Non-pigmented ciliary epithelial cell (primary cell): ENCODE results near the gene ZNF213.
A peak's percentile ranks its signal among the peaks of the same experiment; 100 is the strongest.

ENCODE experiments used
- DNase-seq: peaks from one replicate; pipeline ENCODE4 v3.0.0-alpha.2; 2010; ENCODE audit warnings: low read depth

Gene ZNF213, protein sequence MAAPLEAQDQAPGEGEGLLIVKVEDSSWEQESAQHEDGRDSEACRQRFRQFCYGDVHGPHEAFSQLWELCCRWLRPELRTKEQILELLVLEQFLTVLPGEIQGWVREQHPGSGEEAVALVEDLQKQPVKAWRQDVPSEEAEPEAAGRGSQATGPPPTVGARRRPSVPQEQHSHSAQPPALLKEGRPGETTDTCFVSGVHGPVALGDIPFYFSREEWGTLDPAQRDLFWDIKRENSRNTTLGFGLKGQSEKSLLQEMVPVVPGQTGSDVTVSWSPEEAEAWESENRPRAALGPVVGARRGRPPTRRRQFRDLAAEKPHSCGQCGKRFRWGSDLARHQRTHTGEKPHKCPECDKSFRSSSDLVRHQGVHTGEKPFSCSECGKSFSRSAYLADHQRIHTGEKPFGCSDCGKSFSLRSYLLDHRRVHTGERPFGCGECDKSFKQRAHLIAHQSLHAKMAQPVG

GRCh38 chr16:3134338-3135125 is at the start of gene ZNF213:
Gene ZNF213, plus strand, starts transcription at chr16:3135029. Its CDS starts 2,252 bp downstream, at chr16:3137281.
- DNase-seq, result peak; percentile 89

DNA sequence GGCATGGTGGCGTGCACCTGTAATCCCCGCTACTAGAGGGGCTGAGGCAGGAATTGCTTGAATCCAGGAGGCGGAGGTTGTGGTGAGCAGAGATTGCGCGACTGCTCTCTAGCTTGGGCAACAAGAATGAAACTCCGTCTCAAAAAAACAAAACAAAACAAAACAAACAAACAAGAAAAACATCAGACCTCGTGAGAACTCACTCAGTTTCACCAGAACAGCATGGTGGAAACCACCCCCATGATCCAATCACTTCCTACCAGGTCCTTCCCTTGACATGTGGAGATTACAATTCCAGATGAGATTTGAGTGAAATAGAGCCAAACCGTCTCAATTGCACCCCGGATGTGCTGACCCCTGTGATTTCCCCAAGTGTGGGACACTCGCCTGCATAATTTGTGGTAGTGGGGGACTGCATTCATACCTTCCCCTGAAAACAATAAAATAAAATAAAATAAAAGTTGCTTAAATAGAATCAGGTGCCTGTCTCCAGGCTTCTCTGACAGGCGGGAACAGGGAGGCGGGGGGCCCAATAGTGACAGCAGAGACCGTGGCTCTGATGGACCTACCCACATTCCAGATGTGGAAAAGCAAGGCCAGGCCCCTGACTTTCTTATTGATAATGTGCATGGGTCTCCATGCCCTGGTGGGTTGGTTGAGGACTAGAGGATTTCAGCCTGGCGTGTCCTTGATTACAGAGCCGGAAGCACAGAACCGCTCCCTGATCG is 48.8 kb upstream of the ZNF213 start:
- DNase-seq, result no peak

GRCh38 chr16:3086596-3087242 is 48.1 kb upstream of the ZNF213 start:
- no peak for DNase-seq

GRCh38 chr16:3087243-3088235 is 47.3 kb upstream of the ZNF213 start:
- no peak for DNase-seq

GRCh38 chr16:3088450-3088849 is 46.4 kb upstream of the ZNF213 start:
- no peak for DNase-seq

GRCh38 chr16:3088925-3089716 is 45.7 kb upstream of the ZNF213 start:
- DNase-seq, result no peak

GRCh38 chr16:3089717-3090592 is 44.9 kb upstream of the ZNF213 start:
- DNase-seq, result no peak

DNA sequence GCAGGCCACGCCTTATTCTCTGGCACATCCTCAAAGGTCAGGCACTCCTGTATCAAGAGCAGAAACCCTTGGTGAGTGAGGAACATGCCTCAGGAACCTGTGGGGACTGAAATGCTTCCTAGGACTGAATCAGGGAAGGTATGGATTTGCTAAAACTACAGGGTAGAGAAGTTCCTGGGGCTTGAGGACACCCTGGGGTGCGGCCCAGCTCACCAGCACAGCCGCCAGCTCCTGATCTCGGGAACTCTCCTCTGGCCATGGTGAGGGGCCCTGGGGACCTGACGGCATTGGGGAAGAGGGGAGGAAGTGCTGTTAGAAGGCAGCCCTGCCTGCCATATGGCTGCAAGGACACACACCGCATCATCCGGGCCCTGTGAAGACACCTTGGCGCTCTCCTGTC is 43.3 kb upstream of the ZNF213 start:
- DNase-seq, result no peak

- DNase-seq, result no peak
Observed at GRCh38 chr16:3092501-3092941, 42.3 kb upstream of the ZNF213 start.

DNA sequence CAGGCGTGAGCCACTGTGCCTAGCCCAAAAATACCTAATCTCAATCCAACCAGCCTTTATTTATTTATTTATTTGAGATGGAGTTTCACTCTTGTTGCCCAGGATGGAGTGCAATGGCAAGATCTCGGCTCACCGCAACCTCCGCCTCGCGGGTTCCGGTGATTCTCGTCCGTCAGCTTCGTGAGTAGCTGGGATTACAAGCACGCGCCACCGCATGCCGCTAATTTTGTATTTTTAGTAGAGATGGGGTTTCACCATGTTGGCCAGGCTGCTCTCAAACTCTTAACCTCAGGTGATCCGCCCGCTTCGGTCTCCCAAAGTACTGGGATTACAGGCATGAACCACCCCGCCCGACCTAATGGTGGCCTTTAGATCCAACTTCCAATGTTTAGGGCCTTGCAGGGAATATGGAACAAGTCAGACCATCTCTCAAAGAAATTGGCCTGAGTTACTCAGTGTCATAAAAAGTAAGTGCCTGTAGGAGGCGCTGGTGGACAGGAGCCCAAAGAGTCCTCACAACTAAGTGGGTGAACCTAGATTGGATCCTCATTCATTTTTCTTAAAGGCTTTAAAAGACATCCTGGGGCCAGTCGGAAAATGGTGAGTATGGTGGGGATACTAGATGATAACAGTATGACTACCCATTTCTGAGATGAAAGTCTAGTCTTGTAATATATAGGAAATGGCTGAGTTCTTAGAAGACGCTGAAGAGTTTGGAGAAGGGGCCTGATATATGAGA is 40.4 kb upstream of the ZNF213 start:
- no peak for DNase-seq

DNA sequence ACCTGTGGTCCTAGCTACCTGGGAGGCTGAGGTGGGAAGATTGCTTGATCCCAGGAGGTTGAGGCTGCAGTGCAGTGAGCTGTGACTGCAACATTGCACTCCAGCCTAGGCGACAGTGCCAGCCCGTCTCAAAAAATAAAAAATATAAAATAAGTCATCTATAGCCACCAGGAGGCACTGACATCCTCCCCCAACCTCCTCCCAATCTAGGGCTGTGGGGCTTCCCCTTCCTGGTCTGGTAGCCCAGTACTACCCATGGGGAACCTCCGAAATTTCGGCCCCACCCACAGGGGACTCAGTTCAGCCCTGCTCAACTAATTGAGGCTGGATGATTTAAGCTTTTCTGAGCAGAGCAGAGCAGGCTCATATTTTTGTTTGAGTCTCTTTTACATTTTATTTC is 39.0 kb upstream of the ZNF213 start:
- no peak for DNase-seq

DNA sequence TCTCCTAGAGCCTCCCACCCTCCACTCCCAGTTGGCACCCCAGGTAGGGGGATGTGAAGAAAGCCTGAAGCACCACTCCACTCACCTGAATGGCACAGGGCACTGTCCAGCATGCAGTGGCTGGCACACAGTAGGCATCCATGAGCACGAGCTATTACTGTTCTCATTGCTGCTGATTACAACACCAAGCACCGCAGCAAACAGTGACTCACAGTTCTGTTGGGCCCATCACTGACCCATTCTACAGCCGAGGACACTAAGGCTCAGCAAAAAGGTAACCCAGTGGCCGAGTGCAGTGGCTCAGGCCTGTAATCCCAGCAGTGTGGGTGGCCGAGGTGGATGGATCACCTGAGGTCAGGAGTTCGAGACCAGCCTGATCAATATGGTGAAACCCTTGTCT is 38.5 kb upstream of the ZNF213 start:
- DNase-seq, result no peak

GRCh38 chr16:3097266-3097665 is 37.6 kb upstream of the ZNF213 start:
- DNase-seq, result no peak

GRCh38 chr16:3098459-3099394 is 36.1 kb upstream of the ZNF213 start, which contains the start of gene ZSCAN10:
Gene ZSCAN10, minus strand, starts transcription at chr16:3099294. Its CDS starts 6,357 bp downstream, at chr16:3092937.
- DNase-seq, result no peak

- DNase-seq, result no peak
Observed at GRCh38 chr16:3099395-3099731, 35.5 kb upstream of the ZNF213 start.

DNA sequence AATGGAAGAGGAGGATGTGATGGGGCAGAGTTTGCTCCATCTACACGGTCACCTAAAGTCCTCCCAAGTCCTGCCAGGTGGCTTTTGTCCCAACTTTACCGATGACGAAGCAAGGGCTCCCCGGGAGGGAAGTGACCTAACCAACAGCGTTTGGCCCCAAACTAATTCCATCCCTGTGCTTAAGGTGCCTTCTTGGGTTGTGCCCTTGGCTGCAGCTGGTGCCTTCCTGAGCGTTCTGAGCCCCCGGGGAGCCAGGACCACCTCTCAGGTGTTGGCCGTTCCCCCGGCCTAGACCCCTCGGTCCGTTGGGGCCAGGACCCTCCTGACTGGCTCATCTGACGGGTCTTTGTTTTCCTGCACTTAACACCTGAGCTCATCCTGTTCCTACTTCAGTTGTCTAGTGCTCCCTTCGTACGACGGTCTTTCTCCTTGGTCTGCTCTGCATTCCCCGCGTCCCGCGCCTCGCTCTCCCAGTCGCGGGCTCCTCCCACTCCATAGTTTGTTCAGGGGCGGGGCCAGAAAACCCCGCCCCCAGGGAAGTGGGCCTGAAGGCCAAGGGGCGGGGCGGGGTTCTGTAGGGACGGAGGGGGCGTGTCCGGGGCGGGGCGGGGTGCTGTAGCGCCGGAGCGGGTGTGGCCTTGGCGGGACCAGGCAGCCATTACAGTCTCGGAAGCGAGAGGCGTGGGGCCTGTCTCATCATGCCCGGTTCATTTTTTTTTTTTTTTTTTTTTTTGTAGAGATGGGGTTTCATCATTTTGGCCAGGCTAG is 34.9 kb upstream of the ZNF213 start:
- DNase-seq, result peak; percentile 27
